ENCODE measurements around the gene FZR1. TPM values are rescaled to one million over a fixed set of nuclear protein-coding genes. Genes with fewer than 3 reads are reported as not detected.

Gene FZR1
- 10 to 100 TPM; 51.5 to 64.3 TPM for total RNA-seq

- Mint-ChIP-seq H3K27ac (peak within 1 kb of the TSS; percentile 97), H3K4me1 (peaks cover 25% of the 10 kb centered on the region), H3K27me3 (no peaks in the 10 kb centered on the region), H3K36me3 (ENCODE audit: low read depth) (peaks cover 32% of the 10 kb centered on the region), H3K9me3 (peaks cover 3% of the 10 kb centered on the region), H3K4me3 (peak within 1 kb of the TSS; percentile 81)
- peak; percentile 93 for ATAC-seq (replicated peaks)
Measured at GRCh38 chr19:3505598-3506383, at the start of gene FZR1. TSS of gene FZR1 (plus strand) at chr19:3506311. CDS start at chr19:3522990, 16,679 bp downstream.

- Mint-ChIP-seq H3K4me1 (no peaks in the 10 kb centered on the region), H3K9me3 (no peaks in the 10 kb centered on the region)
Measured at GRCh38 chr19:3456925-3457527, 49.1 kb upstream of the FZR1 start.

DNA sequence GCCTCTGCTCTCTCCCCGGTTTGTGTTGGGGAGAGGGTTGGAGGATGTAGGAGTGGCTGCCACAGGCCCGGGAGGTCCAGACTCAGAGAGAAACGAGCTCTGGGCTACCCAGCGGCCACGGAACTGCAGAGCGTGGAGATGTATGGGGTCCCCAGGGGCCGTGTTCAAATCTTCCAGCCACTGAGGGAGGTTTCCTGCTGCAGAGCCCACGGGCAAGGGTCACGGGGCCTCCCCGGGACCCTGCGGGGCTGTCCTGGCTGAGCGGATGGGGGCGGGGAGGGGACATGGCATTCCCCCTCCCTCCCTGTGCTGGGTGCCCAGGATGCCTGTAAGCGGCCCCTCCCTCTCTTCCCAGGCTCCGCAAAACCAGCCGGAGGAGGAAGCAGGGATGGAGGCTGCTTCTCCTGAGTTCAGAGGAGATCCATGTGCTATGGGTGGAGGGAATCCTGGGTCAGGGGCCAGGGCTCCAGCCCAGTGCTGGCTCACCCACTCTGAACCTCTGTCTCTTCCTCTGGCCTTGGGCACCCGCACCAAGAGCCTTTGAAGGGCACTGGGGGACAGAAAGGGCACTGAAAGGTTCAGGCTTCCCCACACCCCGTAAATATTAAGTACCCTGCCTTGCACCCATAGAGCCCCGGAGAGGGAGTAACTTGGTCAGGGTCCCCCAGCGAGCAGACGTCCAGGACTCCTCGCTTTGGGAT lies 48.4 kb upstream of the FZR1 start:
- ATAC-seq (replicated peaks): no peak
- peaks cover 8% of the 10 kb centered on the region for H3K36me3 Mint-ChIP-seq (ENCODE audit: low read depth)
- no peaks in the 10 kb centered on the region for H3K4me1 Mint-ChIP-seq
- no peak overlapping the region for H3K27ac Mint-ChIP-seq
- no peak overlapping the region for H3K4me3 Mint-ChIP-seq
- no peaks in the 10 kb centered on the region for H3K9me3 Mint-ChIP-seq
- H3K27me3 Mint-ChIP-seq: no peaks in the 10 kb centered on the region

More at GRCh38 chr19:3456925-3457527, 49.1 kb upstream of the FZR1 start:
- Mint-ChIP-seq H3K27me3 (no peaks in the 10 kb centered on the region), H3K27ac (no peak overlapping the region), H3K36me3 (ENCODE audit: low read depth) (peaks cover 11% of the 10 kb centered on the region), H3K4me3 (no peak overlapping the region)
- ATAC-seq (replicated peaks): no peak

- Mint-ChIP-seq H3K36me3 (ENCODE audit: low read depth) (peaks cover 7% of the 10 kb centered on the region), H3K27me3 (no peaks in the 10 kb centered on the region), H3K4me3 (no peak overlapping the region), H3K27ac (no peak overlapping the region), H3K9me3 (no peaks in the 10 kb centered on the region), H3K4me1 (no peaks in the 10 kb centered on the region)
- no peak for ATAC-seq (replicated peaks)
Measured at GRCh38 chr19:3458229-3459088, 47.7 kb upstream of the FZR1 start.

DNA sequence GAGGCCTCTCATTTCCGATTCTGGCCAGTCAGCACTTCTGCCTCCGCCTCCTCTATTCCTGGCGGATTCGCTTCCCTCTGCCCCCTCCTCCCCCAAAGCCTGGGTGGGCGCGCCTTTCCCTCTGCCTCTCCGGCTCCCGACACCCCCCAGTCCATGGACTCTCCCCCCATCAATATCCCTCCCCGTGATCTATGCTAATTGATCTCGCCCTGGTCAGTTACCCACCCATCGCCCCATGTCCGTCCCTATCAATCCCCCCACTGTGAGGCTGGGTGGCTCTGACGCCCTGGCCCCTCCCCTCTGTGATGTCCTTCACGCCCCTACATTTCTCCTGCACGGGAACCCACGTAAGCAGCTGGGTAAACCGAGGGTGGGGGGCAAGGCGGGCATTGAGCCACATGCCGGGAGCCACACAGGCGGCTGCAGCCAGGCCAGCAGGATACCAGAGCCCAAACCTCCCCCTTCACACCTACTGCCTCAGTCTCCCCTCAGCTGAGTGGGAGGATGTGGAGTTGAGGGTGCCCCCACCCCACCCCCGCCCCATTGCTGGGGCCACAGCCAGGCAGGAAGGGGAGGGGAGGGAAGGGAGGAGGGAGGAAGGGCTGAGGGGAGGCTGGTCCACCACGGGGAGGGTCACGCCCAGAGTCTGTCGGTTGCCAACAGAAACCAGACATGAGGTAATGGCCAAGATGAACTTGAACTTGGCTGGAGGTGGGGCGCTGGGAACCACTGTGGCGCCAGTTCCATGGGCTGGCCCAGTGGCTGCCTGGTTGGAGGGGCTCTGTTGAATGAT lies 46.8 kb upstream of the FZR1 start:
- no peak for ATAC-seq (replicated peaks)
- no peaks in the 10 kb centered on the region for H3K4me1 Mint-ChIP-seq
- no peak overlapping the region for H3K27ac Mint-ChIP-seq
- H3K27me3 Mint-ChIP-seq: no peaks in the 10 kb centered on the region
- no peak overlapping the region for H3K4me3 Mint-ChIP-seq
- H3K9me3 Mint-ChIP-seq: no peaks in the 10 kb centered on the region
- peaks cover 7% of the 10 kb centered on the region for H3K36me3 Mint-ChIP-seq (ENCODE audit: low read depth)

- H3K27ac Mint-ChIP-seq: no peak overlapping the region
- no peak for ATAC-seq (replicated peaks)
Measured at GRCh38 chr19:3459965-3460582, 46.0 kb upstream of the FZR1 start.

DNA sequence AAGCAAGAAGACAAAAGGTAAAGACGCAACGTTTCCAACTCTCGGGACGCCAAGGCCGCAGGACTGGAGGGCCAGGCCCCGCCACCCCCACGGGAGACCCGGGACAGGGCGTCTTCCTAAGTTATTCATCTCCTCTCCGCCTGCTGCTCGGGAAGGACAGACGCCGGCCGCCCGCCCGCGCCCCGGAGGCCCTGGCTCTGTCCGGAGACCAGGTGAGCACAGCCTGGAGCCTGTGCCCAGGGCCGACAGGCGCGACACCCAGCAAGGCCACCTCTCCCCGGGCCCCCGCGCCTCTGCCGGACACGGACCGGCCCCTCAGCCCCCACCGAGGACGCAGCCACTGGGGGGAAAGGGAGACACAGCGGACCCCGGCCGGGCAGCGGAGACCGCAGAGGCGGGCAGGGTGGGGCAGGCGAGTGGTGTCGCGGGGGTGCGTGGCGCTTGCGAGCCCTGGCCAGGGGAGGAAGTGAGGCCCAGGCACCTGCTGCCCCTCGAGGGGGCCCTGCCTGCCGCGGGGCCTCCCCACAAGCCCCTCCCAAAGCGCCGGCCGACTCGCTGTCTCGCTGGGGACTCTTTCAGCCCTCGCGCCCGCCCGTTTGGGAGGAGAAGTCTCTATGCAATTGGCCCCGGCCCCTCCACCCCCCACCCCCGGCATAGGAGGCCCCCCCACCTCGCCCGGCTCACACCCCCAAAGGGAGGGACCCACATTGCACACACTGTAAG lies 43.0 kb upstream of the FZR1 start:
- no peak for ATAC-seq (replicated peaks)
- no peaks in the 10 kb centered on the region for H3K4me1 Mint-ChIP-seq
- no peak overlapping the region for H3K27ac Mint-ChIP-seq
- peaks cover 11% of the 10 kb centered on the region for H3K36me3 Mint-ChIP-seq (ENCODE audit: low read depth)
- no peaks in the 10 kb centered on the region for H3K27me3 Mint-ChIP-seq
- no peak overlapping the region for H3K4me3 Mint-ChIP-seq
- H3K9me3 Mint-ChIP-seq: no peaks in the 10 kb centered on the region

More at GRCh38 chr19:3459965-3460582, 46.0 kb upstream of the FZR1 start:
- Mint-ChIP-seq H3K4me3 (no peak overlapping the region), H3K4me1 (no peaks in the 10 kb centered on the region), H3K27me3 (no peaks in the 10 kb centered on the region), H3K36me3 (ENCODE audit: low read depth) (peaks cover 7% of the 10 kb centered on the region), H3K9me3 (no peaks in the 10 kb centered on the region)

GRCh38 chr19:3463714-3464586 lies 42.2 kb upstream of the FZR1 start:
- Mint-ChIP-seq H3K9me3 (no peaks in the 10 kb centered on the region), H3K27me3 (no peaks in the 10 kb centered on the region)

GRCh38 chr19:3464587-3465235 lies 41.4 kb upstream of the FZR1 start:
- Mint-ChIP-seq H3K27ac (no peak overlapping the region), H3K4me3 (no peak overlapping the region), H3K27me3 (no peaks in the 10 kb centered on the region), H3K9me3 (no peaks in the 10 kb centered on the region), H3K36me3 (ENCODE audit: low read depth) (peaks cover 11% of the 10 kb centered on the region), H3K4me1 (no peaks in the 10 kb centered on the region)
- no peak for ATAC-seq (replicated peaks)

More at GRCh38 chr19:3463714-3464586, 42.2 kb upstream of the FZR1 start:
- no peak overlapping the region for H3K27ac Mint-ChIP-seq
- ATAC-seq (replicated peaks): no peak
- no peaks in the 10 kb centered on the region for H3K4me1 Mint-ChIP-seq
- H3K36me3 Mint-ChIP-seq (ENCODE audit: low read depth): peaks cover 11% of the 10 kb centered on the region
- no peak overlapping the region for H3K4me3 Mint-ChIP-seq

- Mint-ChIP-seq H3K4me3 (no peak overlapping the region), H3K27me3 (no peaks in the 10 kb centered on the region), H3K27ac (no peak overlapping the region), H3K4me1 (no peaks in the 10 kb centered on the region), H3K9me3 (no peaks in the 10 kb centered on the region), H3K36me3 (ENCODE audit: low read depth) (peaks cover 11% of the 10 kb centered on the region)
- no peak for ATAC-seq (replicated peaks)
Measured at GRCh38 chr19:3465552-3465951, 40.6 kb upstream of the FZR1 start.

- Mint-ChIP-seq H3K4me1 (no peaks in the 10 kb centered on the region), H3K27me3 (no peaks in the 10 kb centered on the region), H3K36me3 (ENCODE audit: low read depth) (peaks cover 11% of the 10 kb centered on the region), H3K27ac (peak overlapping the region; percentile 48), H3K4me3 (no peak overlapping the region), H3K9me3 (no peaks in the 10 kb centered on the region)
- ATAC-seq (replicated peaks): no peak
Measured at GRCh38 chr19:3466635-3467034, 39.5 kb upstream of the FZR1 start.
